Heart left ventricle (tissue), 13 donors: ENCODE data around the gene DSCAML1.

Experiments
- POLR2A ChIP-seq, 2 donors: fragments of 450-650 bp; IDR thresholded peaks; one replicate each; pipeline ENCODE4 v1.6.1; 2017; ENCODE audit warnings: antibody characterized with exemption in 2 of 2, mild to moderate bottlenecking in 2 of 2, moderate library complexity in 2 of 2
- TF ChIP-seq, protein P1 (sequence below), 12 donors: fragments of 200-600 bp; sonication (generic) in 4 of 12; IDR thresholded peaks; one replicate each; pipeline versions ENCODE4 v1.5.0 to v1.8.0; 2018 to 2022; ENCODE audit warnings: antibody characterized with exemption in 12 of 12, mild to moderate bottlenecking in 5 of 12
- donor health status: ischemic (EF 13 %, LVEDD 7.1; RV severe dilation, severe dysfunction).
- donor health status: DM: no; HTN: yes; CAD: no.
- donor health status: DM: no; HTN: no; CAD: no.
- donor health status: ischemic (EF 25% LVEDD 6.9; RV normal size, moderate dysfunction).
- donor health status: ischemic (EF 25% LVEDD 5.7; RV mildly dilated, moderate dysfunction).
- donor health status: ischemic (EF 35%, LVEDD 5.7; RV mildly dilated, moderate dysfunction).
- donor health status: nonischemic (EF 11% LVEDD 7.7; RV severe dilation, severe dysfunction).
- donor health status: DM: yes; HTN: yes; CAD: no.
- donor health status: PGD.
- donor health status: ischemic (EF 29% LVEDD 5.4; RV normal size, mild dysfunction).
- donor health status: nonischemic (EF 23%, LVEDD 6.1; RV moderate dilation, normal function).

DNA sequence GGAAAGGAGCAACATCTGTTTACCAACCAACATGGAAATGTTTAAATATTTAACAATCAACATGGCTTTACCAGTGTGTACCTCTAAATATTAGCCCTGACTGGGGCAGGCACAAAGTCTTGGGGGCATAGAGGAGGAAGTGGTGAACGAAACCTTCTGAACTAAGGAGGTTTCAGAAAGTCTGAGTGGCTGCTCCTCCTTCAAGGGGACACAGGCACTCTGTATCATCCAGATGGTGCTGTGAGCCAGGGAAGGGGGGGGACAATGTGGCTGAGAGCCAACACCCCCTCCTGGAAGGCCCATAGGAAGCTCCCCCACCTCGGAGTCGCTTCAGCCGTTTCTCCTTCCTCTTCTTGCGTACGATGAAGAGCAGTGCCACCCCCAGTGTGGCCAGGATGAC, 361.7 kb downstream of the DSCAML1 start:
- TF ChIP-seq, protein P1, sequence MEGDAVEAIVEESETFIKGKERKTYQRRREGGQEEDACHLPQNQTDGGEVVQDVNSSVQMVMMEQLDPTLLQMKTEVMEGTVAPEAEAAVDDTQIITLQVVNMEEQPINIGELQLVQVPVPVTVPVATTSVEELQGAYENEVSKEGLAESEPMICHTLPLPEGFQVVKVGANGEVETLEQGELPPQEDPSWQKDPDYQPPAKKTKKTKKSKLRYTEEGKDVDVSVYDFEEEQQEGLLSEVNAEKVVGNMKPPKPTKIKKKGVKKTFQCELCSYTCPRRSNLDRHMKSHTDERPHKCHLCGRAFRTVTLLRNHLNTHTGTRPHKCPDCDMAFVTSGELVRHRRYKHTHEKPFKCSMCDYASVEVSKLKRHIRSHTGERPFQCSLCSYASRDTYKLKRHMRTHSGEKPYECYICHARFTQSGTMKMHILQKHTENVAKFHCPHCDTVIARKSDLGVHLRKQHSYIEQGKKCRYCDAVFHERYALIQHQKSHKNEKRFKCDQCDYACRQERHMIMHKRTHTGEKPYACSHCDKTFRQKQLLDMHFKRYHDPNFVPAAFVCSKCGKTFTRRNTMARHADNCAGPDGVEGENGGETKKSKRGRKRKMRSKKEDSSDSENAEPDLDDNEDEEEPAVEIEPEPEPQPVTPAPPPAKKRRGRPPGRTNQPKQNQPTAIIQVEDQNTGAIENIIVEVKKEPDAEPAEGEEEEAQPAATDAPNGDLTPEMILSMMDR (IDR thresholded peaks at IDR 0.05): no peak
- no peak for TF ChIP-seq POLR2A (IDR thresholded peaks at IDR 0.05)
